Stimulated activated naive B cell treated with anti-CD40 and anti-IgM and Interleukin-4, amounts not matched to agents 10 μg/mL and 1 μg/mL and 100 μg/mL, for 72 hours (primary cell): Measurements from ENCODE around the gene MCU.
"Not testable (repeated sequence)": the region's sequence is repeated elsewhere in the genome, so short reads cannot be mapped to it uniquely, and the experiment has no call there.

Source experiments
- ATAC-seq, 2 donors: fragments of 150-1000 bp; cut with Tn5 transposase; replicated peaks; 2 replicates each; pipeline ENCODE4 v1.10.0; 2021; ENCODE audit warnings: moderate library complexity in 1 of 2
- DNase-seq: peaks from one replicate; pipeline ENCODE4 v3.0.0; 2021
- H3K27ac Mint-ChIP-seq: one replicate; pipeline ENCODE4 v1.8.0; 2022; ENCODE audit warnings: mild to moderate bottlenecking, mixed read lengths
- H3K27me3 Mint-ChIP-seq, 2 donors: one replicate each; pipeline ENCODE4 v1.8.0; 2022; ENCODE audit warnings: mixed read lengths in 2 of 2
- H3K36me3 Mint-ChIP-seq, 2 donors: one replicate each; pipeline ENCODE4 v1.8.0; 2022; ENCODE audit warnings: mixed read lengths in 2 of 2, mild to moderate bottlenecking in 1 of 2
- H3K4me1 Mint-ChIP-seq, 2 donors: one replicate each; pipeline ENCODE4 v1.8.0; 2022; ENCODE audit warnings: mixed read lengths in 2 of 2, mild to moderate bottlenecking in 1 of 2
- H3K4me3 Mint-ChIP-seq, 2 donors: one replicate each; pipeline ENCODE4 v1.8.0; 2022; ENCODE audit warnings: mild to moderate bottlenecking in 2 of 2, mixed read lengths in 2 of 2, moderate library complexity in 1 of 2
- H3K9me3 Mint-ChIP-seq, 2 donors: one replicate each; pipeline ENCODE4 v1.8.0; 2022; ENCODE audit warnings: mixed read lengths in 2 of 2, mild to moderate bottlenecking in 1 of 2

The MCU gene

GRCh38 chr10:72694476-72695369 lies 2.8 kb downstream of the MCU start:
- H3K36me3 Mint-ChIP-seq: no peaks in the 10 kb centered on the region
- no peak for DNase-seq
- peaks cover 24 to 42% of the 10 kb centered on the region in 2 donors for H3K4me1 Mint-ChIP-seq
- H3K4me3 Mint-ChIP-seq: peak overlapping the region; percentile 26 to 28
- no peaks in the 10 kb centered on the region for H3K9me3 Mint-ChIP-seq
- no peak overlapping the region for H3K27ac Mint-ChIP-seq
- no peak for ATAC-seq
- H3K27me3 Mint-ChIP-seq: no peaks in the 10 kb centered on the region

GRCh38 chr10:72695496-72695895 lies 3.6 kb downstream of the MCU start:
- H3K36me3 Mint-ChIP-seq: no peaks in the 10 kb centered on the region
- no peak for DNase-seq
- no peak overlapping the region for H3K4me3 Mint-ChIP-seq
- H3K4me1 Mint-ChIP-seq: peaks cover 24 to 38% of the 10 kb centered on the region in 2 donors
- H3K27me3 Mint-ChIP-seq: no peaks in the 10 kb centered on the region
- no peaks in the 10 kb centered on the region for H3K9me3 Mint-ChIP-seq
- H3K27ac Mint-ChIP-seq: peak overlapping the region; percentile 14
- ATAC-seq: no peak

GRCh38 chr10:72697716-72698115 lies 5.8 kb downstream of the MCU start:
- H3K4me1 Mint-ChIP-seq: peaks cover 24 to 43% of the 10 kb centered on the region in 2 donors

GRCh38 chr10:72702465-72702864 lies 10.5 kb downstream of the MCU start:
- not testable (repeated sequence) for ATAC-seq, H3K36me3 Mint-ChIP-seq, H3K9me3 Mint-ChIP-seq, H3K4me3 Mint-ChIP-seq, H3K27me3 Mint-ChIP-seq, DNase-seq
- peak overlapping the region; percentile 31 for H3K27ac Mint-ChIP-seq
- peaks cover 2 to 20% of the 10 kb centered on the region in 2 donors for H3K4me1 Mint-ChIP-seq

More at GRCh38 chr10:72697716-72698115, 5.8 kb downstream of the MCU start:
- Mint-ChIP-seq H3K27ac (no peak overlapping the region), H3K4me3 (no peak overlapping the region), H3K27me3 (no peaks in the 10 kb centered on the region), H3K36me3 (no peaks in the 10 kb centered on the region), H3K9me3 (no peaks in the 10 kb centered on the region)
- ATAC-seq (no peak), DNase-seq (no peak)

- DNase-seq (no peak), ATAC-seq (peak; percentile 84 to 94)
- Mint-ChIP-seq H3K4me1 (peaks cover 2 to 22% of the 10 kb centered on the region in 2 donors), H3K27ac (peak overlapping the region; percentile 31), H3K36me3 (no peaks in the 10 kb centered on the region), H3K27me3 (no peaks in the 10 kb centered on the region), H3K4me3 (no peak overlapping the region), H3K9me3 (peaks cover 0 to 2% of the 10 kb centered on the region in 2 donors)
Observed at GRCh38 chr10:72702868-72703581, 11.1 kb downstream of the MCU start.

GRCh38 chr10:72704117-72704516 lies 12.2 kb downstream of the MCU start:
- H3K27ac Mint-ChIP-seq: no peak overlapping the region
- no peak overlapping the region for H3K4me3 Mint-ChIP-seq
- H3K27me3 Mint-ChIP-seq: no peaks in the 10 kb centered on the region
- ATAC-seq (peak; percentile 50 to 65), DNase-seq (no peak)
- H3K4me1 Mint-ChIP-seq: peaks cover 4 to 26% of the 10 kb centered on the region in 2 donors
- no peaks in the 10 kb centered on the region for H3K36me3 Mint-ChIP-seq
- peaks cover 0 to 2% of the 10 kb centered on the region in 2 donors for H3K9me3 Mint-ChIP-seq

GRCh38 chr10:72709041-72709440 lies 17.1 kb downstream of the MCU start:
- Mint-ChIP-seq H3K4me1 (peaks cover 2 to 8% of the 10 kb centered on the region in 2 donors), H3K27me3 (no peaks in the 10 kb centered on the region), H3K36me3 (peaks cover 1 to 4% of the 10 kb centered on the region in 2 donors), H3K9me3 (peaks cover 0 to under 1% of the 10 kb centered on the region in 2 donors), H3K4me3 (no peak overlapping the region), H3K27ac (no peak overlapping the region)
- DNase-seq: no peak
- no peak for ATAC-seq

- DNase-seq (no peak), ATAC-seq (no peak)
- H3K4me1 Mint-ChIP-seq: peaks cover 1 to 5% of the 10 kb centered on the region in 2 donors
- H3K9me3 Mint-ChIP-seq: no peaks in the 10 kb centered on the region
- no peak overlapping the region for H3K4me3 Mint-ChIP-seq
- no peaks in the 10 kb centered on the region for H3K27me3 Mint-ChIP-seq
- peaks cover 4 to 13% of the 10 kb centered on the region in 2 donors for H3K36me3 Mint-ChIP-seq
- H3K27ac Mint-ChIP-seq: no peak overlapping the region
Observed at GRCh38 chr10:72712136-72712535, 20.2 kb downstream of the MCU start.

- peaks cover 9 to 20% of the 10 kb centered on the region in 2 donors for H3K36me3 Mint-ChIP-seq
- no peak overlapping the region for H3K4me3 Mint-ChIP-seq
- H3K4me1 Mint-ChIP-seq: no peaks in the 10 kb centered on the region
- no peak overlapping the region for H3K27ac Mint-ChIP-seq
- no peak for ATAC-seq
- H3K9me3 Mint-ChIP-seq: no peaks in the 10 kb centered on the region
- DNase-seq: no peak
- H3K27me3 Mint-ChIP-seq: no peaks in the 10 kb centered on the region
Observed at GRCh38 chr10:72719941-72720592, 28.1 kb downstream of the MCU start.

- Mint-ChIP-seq H3K27me3 (no peaks in the 10 kb centered on the region), H3K9me3 (no peaks in the 10 kb centered on the region), H3K4me1 (no peaks in the 10 kb centered on the region), H3K36me3 (peaks cover 9 to 16% of the 10 kb centered on the region in 2 donors), H3K27ac (no peak overlapping the region), H3K4me3 (no peak overlapping the region)
- DNase-seq: no peak
- ATAC-seq: no peak
Observed at GRCh38 chr10:72720814-72721660, 29.1 kb downstream of the MCU start.

GRCh38 chr10:72727130-72727529 lies 35.2 kb downstream of the MCU start:
- no peaks in the 10 kb centered on the region for H3K27me3 Mint-ChIP-seq
- H3K9me3 Mint-ChIP-seq: no peaks in the 10 kb centered on the region
- no peak overlapping the region for H3K4me3 Mint-ChIP-seq
- H3K27ac Mint-ChIP-seq: no peak overlapping the region
- peaks cover 3 to 12% of the 10 kb centered on the region in 2 donors for H3K36me3 Mint-ChIP-seq
- DNase-seq (no peak), ATAC-seq (no peak)
- H3K4me1 Mint-ChIP-seq: peaks cover 3 to 5% of the 10 kb centered on the region in 2 donors

- Mint-ChIP-seq H3K4me1 (peaks cover 3 to 5% of the 10 kb centered on the region in 2 donors), H3K36me3 (peaks cover 3 to 12% of the 10 kb centered on the region in 2 donors), H3K27me3 (no peaks in the 10 kb centered on the region), H3K27ac (no peak overlapping the region), H3K4me3 (no peak overlapping the region), H3K9me3 (no peaks in the 10 kb centered on the region)
- DNase-seq (no peak), ATAC-seq (no peak)
Observed at GRCh38 chr10:72728462-72728861, 36.5 kb downstream of the MCU start.

GRCh38 chr10:72729528-72729927 lies 37.6 kb downstream of the MCU start:
- Mint-ChIP-seq H3K27ac (no peak overlapping the region), H3K4me1 (peaks cover 3 to 5% of the 10 kb centered on the region in 2 donors), H3K9me3 (no peaks in the 10 kb centered on the region), H3K4me3 (no peak overlapping the region), H3K36me3 (peaks cover 2 to 9% of the 10 kb centered on the region in 2 donors), H3K27me3 (no peaks in the 10 kb centered on the region)
- DNase-seq (no peak), ATAC-seq (peak; percentile 70 to 71)
